Loucy (cell line): ENCODE measurements around the gene QSER1.
A peak's percentile ranks its signal among the peaks of the same experiment; 100 is the strongest.

Experiments
- H2AFZ ChIP-seq: fragments of 200-600 bp; sonication (generic); 2 replicates; pipeline ENCODE4 v1.6.0; 2016; ENCODE audit warnings: antibody characterized with exemption, mild to moderate bottlenecking, low read length, moderate library complexity
- H3F3A ChIP-seq: fragments of 200-600 bp; 2 replicates; pipeline ENCODE4 v1.6.0; 2016; ENCODE audit warnings: antibody characterized with exemption, low read depth, mild to moderate bottlenecking
- H3K27me3 ChIP-seq: fragments of 200-600 bp; sonication (generic); 2 replicates; pipeline ENCODE4 v1.6.1; 2014; ENCODE audit warnings: low read length, mild to moderate bottlenecking; ENCODE audit not compliant: insufficient read depth, poor library complexity, severe bottlenecking
- H3K36me3 ChIP-seq: fragments of 200-600 bp; sonication (generic); 2 replicates; pipeline ENCODE4 v1.6.1; 2016; ENCODE audit warnings: low read length; ENCODE audit not compliant: insufficient read depth
- H3K4me1 ChIP-seq: fragments of 200-600 bp; sonication (generic); 2 replicates; pipeline ENCODE4 v1.5.1; 2014; ENCODE audit warnings: low read length, mild to moderate bottlenecking; ENCODE audit not compliant: insufficient read depth, poor library complexity, severe bottlenecking
- H3K4me2 ChIP-seq: fragments of 200-600 bp; sonication (generic); 2 replicates; pipeline ENCODE4 v1.6.0; 2014; ENCODE audit warnings: antibody characterized with exemption, low read length, low read depth, mild to moderate bottlenecking; ENCODE audit not compliant: poor library complexity, severe bottlenecking
- H3K4me3 ChIP-seq: fragments of 200-600 bp; sonication (generic); 2 replicates; pipeline ENCODE4 v1.5.1; 2014; ENCODE audit warnings: low read length, mild to moderate bottlenecking, mixed read lengths; ENCODE audit not compliant: poor library complexity, severe bottlenecking
- H3K79me2 ChIP-seq: fragments of 200-600 bp; sonication (generic); 2 replicates; pipeline ENCODE4 v1.6.1; 2014; ENCODE audit warnings: low read length; ENCODE audit not compliant: insufficient read depth
- H3K9ac ChIP-seq: fragments of 200-600 bp; sonication (generic); 2 replicates; pipeline ENCODE4 v1.6.0; 2014; ENCODE audit warnings: mild to moderate bottlenecking, low read depth, low read length, moderate library complexity; ENCODE audit not compliant: poor library complexity, severe bottlenecking
- H3K9me2 ChIP-seq: fragments of 200-600 bp; sonication (generic); replicated peaks from 2 replicates; pipeline ENCODE4 v1.6.1; 2016; ENCODE audit warnings: low read depth, low read length, mixed read lengths
- H3K9me3 ChIP-seq: fragments of 200-600 bp; sonication (generic); 2 replicates; pipeline ENCODE4 v1.6.1; 2014; ENCODE audit warnings: mild to moderate bottlenecking, antibody characterized with exemption, low read length, low read depth; ENCODE audit not compliant: insufficient read depth
- H4K20me1 ChIP-seq: fragments of 200-600 bp; sonication (generic); 2 replicates; pipeline ENCODE4 v1.6.0; 2014; ENCODE audit warnings: antibody characterized with exemption, low read length, mild to moderate bottlenecking; ENCODE audit not compliant: insufficient read depth, poor library complexity, severe bottlenecking
- CTCF ChIP-seq: fragments of 200-600 bp; sonication (generic); conservative IDR thresholded peaks from 2 replicates; pipeline ENCODE4 v1.5.1; 2014; ENCODE audit warnings: mild to moderate bottlenecking, antibody characterized with exemption, low read length
- EZH2phosphoT487 ChIP-seq: fragments of 200-600 bp; IDR thresholded peaks from 2 replicates; pipeline ENCODE4 v1.6.1; 2018; ENCODE audit warnings: antibody characterized with exemption, mild to moderate bottlenecking, moderate library complexity, borderline replicate concordance

The QSER1 gene

DNA sequence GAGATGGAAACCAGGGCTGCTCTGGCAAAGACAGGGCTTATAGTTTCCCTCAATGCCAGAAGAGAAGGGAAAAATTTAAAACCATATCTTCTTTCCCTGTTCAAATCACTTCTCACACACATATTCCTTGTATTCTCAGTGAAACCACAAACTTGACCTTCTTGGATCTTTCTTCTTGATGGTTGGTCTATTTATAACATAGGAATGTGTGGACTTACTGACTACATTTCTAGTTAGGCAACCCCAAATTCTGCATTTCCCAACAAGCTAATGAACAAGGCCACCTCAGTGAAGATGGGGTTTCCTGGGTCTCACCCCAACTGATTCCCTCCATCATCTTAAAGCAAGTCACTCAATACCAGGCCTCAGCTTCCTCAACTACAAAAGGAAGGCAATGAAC, 3.8 kb upstream of the QSER1 start:
- Histone ChIP-seq H4K20me1 (peaks cover 4% of the 10 kb centered on the region), H3K9ac (no peak overlapping the region), H3K4me3 (no peak overlapping the region), H3K27me3 (no peaks in the 10 kb centered on the region), H3K9me3 (no peaks in the 10 kb centered on the region), H2AFZ (no peak overlapping the region), H3K79me2 (peaks cover 6% of the 10 kb centered on the region; the same call in 1 of the 2 replicates), H3K4me2 (no peak overlapping the region), H3K4me1 (peaks cover 14% of the 10 kb centered on the region), H3F3A (0 out of 2 replicates have a peak, but pooled peaks cover 3% of the 10 kb centered on the region), H3K36me3 (no peaks in the 10 kb centered on the region), H3K9me2 (no peaks in the 10 kb centered on the region)
- TF ChIP-seq EZH2phosphoT487 (no peak), CTCF (no peak)

GRCh38 chr11:32890843-32891656, 1.6 kb upstream of the QSER1 start:
- Histone ChIP-seq H4K20me1 (peaks cover 22% of the 10 kb centered on the region), H2AFZ (no peak overlapping the region), H3K79me2 (peaks cover 29% of the 10 kb centered on the region), H3K4me2 (peak overlapping the region; percentile 96), H3F3A (0 out of 2 replicates have a peak, but pooled peaks cover 3% of the 10 kb centered on the region), H3K9me2 (no peaks in the 10 kb centered on the region), H3K9ac (peak overlapping the region; percentile 94), H3K36me3 (no peaks in the 10 kb centered on the region), H3K4me1 (peaks cover 34% of the 10 kb centered on the region), H3K4me3 (peak overlapping the region; percentile 87), H3K27me3 (no peaks in the 10 kb centered on the region), H3K9me3 (no peaks in the 10 kb centered on the region)
- TF ChIP-seq CTCF (no peak), EZH2phosphoT487 (no peak)

DNA sequence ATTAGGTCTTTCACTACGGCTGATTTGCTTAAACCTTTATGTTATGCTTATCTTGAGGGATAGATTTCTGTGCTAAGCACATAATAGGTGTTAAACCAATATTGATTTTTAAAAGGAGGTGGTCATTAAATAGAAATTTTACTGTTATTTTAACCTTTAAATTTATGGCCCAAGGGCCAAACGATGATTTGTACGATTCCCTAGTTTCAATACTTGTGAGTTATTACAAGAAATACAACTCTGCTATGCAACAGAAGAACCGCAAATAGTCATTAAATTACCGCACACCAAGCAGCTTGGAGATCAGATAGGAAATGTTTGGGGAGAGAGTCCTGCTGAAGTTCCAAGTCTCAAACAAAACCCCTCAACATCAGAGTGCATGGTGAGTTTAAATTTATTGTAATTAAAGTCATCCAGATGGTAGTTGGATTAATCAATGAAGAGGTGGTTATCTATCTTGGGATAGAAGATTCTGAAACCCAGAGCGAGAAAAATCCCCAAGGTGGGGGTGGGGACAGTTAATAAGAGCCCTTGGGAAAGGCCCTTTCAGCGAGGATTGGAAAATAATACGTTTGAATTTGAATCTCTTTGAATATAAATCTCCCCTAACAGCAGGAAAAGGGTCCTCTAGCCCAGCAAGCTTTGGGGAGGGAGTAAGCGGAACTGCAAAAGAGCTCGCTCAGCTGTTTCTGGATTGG, 805 bp upstream of the QSER1 start:
- Histone ChIP-seq H4K20me1 (peaks cover 25% of the 10 kb centered on the region), H3K9me3 (no peaks in the 10 kb centered on the region), H3K36me3 (no peaks in the 10 kb centered on the region), H3K4me2 (peak overlapping the region; percentile 96), H3K79me2 (peaks cover 36% of the 10 kb centered on the region), H3K27me3 (no peaks in the 10 kb centered on the region), H2AFZ (peak overlapping the region; percentile 94), H3K9ac (peak overlapping the region; percentile 94), H3F3A (0 out of 2 replicates have a peak, but pooled peaks cover 3% of the 10 kb centered on the region), H3K4me3 (peak overlapping the region; percentile 87), H3K4me1 (peaks cover 35% of the 10 kb centered on the region), H3K9me2 (no peaks in the 10 kb centered on the region)
- no peak for TF ChIP-seq CTCF
- TF ChIP-seq EZH2phosphoT487, result no peak
